GM23248 (cell line): Measurements from ENCODE around the gene SARNP.

Experiments used
- EZH2 ChIP-seq: fragments of 200-600 bp; sonication (generic); IDR thresholded peaks from 2 replicates; pipeline ENCODE4 v1.6.1; 2018; ENCODE audit warnings: antibody characterized with exemption, mild to moderate bottlenecking; ENCODE audit not compliant: insufficient read depth, poor library complexity, severe bottlenecking
- EZH2phosphoT487 ChIP-seq: fragments of 200-600 bp; sonication (generic); IDR thresholded peaks from 2 replicates; pipeline ENCODE4 v1.6.1; 2018; ENCODE audit warnings: antibody characterized with exemption, moderate library complexity, mild to moderate bottlenecking, low read depth; ENCODE audit not compliant: insufficient read depth

- TF ChIP-seq EZH2 (no peak), EZH2phosphoT487 (no peak)
Observed at GRCh38 chr12:55817345-55818139, at the start of gene SARNP, which contains the start of gene ORMDL2.
